ENCODE results near the gene LMF2.

The LMF2 gene

DNA sequence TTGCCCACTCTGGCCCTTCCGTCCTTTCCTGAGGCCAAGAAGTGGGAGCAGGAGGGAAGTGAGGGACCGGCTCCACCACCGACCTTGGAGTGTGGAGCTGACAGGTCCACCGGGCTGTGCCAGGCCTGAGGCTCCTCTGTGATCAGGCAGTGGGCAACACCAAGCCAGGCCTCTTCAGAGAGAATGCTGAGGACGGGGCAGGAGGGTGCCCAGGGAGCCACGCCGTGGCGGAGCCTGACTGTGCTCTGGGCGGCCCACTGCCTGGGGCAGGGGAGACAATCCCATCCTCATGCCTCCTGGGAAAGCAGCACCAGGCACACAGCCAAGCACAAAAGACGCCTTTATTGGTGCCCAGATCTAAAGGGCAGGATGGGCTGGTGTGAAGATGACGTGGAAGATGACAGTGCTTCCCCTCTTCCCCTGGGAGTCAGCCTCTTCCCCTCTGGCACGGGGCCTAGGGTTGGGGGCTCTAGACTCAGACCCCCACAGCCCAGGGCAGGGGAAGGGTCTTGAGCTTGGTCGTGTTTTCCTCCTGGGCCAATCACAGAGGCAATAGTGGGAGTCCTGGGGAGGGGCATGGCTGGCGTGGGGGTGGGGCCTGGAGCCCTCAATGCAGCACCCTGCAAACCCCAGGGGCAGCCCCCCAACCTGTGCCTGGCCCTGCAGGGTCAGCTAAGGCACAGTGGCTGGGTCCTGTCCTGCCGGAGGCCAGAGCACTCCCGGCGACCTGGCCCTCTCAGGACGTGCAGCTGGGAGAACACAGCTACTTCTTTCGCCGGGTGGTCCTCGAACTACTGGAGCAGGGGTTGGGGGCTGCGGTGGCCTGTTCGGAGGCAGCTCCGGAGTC lies 4.7 kb downstream of the LMF2 start:
- DNase-seq: no peak

DNA sequence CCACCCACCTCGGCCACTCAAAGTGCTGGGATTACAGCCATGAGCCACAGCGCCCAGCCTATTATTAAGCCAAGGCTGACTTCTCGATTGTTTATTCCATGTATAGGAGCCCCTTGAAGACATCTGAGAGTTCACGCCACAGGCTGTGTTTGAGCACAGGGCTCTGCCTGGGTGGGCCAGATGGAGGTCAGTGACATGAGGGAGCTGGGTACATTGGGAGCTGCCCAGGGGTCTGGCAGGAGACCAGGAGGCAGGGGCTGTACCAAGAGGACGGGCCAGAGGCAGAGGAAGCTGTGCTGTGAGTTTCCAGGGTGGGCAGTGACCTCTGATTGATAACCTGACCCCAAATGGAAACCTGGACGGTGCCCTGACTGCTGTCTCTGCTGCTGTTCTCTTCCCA lies 5.4 kb downstream of the LMF2 start:
- no peak for DNase-seq

DNA sequence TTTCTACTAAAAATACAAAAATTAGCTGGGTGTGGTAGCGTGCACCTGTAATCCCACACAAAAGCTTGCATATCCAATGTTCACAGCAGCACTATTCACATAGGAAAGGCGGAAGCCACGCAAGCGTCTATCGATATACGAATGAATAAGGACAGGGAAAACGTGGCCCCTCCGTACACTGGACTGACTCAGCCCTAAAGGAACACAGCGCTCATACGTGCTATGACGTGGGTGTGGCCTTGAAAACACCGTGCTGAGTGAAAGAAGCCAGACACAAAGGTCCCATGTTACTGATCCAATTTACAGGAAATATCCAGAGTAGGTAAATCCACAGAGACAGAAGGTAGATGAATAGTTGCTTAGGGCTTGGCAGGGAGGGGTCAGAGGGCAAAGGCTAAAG lies 7.0 kb downstream of the LMF2 start:
- no peak for DNase-seq

DNA sequence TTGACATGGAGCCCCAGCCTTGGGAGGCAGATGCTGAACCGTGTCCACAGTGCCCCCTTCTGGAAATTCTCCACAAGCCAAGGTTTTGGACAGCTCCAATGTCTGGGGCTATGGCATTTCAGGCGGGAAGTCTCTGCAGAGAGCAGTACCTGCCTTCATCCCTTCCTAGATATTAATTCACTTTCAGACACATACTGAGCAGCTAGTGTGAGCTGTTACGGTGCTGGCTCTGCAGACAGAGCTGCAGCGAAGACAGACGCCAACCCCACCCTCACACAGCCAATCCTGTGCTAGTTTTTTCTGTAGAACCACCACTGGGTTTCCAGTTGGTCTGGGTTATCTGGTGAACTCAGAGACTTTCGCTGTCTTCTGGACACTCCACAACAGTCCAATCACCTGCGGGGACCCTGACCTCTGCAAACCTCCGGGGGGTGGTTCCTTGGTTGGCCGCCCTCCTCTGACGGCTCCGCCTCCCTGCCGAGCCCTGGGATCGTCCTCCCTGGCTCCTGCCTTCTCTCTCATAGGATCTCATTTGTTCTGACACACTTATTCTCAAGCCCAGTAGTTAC lies 9.1 kb downstream of the LMF2 start:
- peak; percentile 42 to 54 for DNase-seq

DNA sequence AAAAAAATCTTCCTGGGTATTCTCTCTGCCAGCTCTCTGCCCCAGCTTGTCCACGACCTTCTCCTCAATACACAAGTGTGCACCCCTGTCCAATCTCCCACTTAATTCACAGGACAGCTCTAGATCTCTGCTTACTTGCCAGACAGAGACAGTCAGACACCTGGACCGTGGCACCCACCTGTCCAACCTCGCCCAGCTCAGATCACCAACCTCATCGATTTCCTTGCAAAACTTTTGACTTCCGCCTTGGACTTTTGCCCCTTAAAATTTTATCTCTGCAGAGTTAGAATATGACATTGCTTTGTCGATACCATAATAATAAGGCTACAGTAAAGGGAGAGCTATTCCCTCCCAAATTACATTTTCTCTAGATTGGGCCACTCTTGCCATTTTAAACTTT lies 10.4 kb downstream of the LMF2 start:
- no peak for DNase-seq

DNA sequence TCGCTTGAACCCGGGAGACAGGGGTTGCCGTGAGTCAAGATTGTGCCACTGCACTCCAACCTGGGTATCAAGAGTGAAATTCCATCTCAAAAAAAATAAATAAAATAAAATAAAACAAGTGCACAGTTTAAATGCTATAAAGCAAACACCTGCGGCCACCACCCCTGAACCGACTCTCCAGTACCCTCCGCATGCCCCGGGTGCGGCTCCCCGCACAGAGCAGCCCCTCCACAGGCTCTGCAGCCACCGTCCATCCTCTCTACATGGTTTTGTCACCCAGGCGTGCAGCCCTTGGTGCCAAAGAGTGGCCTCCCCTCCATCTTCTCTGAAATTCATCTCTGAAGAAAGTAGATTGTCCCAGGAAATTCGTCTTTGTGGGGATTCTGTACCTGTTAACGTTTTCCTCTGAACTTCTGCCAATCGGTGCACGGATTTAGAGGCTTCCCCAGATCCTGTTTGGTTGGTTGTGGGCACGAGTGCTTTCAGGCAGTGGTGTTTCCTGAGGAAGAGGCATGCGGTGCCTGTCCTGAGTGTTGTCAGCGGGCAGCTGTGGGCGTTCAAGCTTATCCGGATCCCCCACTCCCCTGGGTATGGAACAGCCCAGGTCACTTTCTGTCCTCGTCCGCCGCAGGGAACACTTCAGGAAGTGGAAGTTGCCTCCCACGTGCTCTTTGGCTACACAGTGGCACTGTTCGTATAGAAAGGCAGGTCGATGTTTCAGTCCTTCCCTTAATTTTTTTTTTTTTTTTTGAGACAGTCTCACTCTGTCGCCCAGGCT lies 16.8 kb downstream of the LMF2 start:
- DNase-seq: no peak

DNA sequence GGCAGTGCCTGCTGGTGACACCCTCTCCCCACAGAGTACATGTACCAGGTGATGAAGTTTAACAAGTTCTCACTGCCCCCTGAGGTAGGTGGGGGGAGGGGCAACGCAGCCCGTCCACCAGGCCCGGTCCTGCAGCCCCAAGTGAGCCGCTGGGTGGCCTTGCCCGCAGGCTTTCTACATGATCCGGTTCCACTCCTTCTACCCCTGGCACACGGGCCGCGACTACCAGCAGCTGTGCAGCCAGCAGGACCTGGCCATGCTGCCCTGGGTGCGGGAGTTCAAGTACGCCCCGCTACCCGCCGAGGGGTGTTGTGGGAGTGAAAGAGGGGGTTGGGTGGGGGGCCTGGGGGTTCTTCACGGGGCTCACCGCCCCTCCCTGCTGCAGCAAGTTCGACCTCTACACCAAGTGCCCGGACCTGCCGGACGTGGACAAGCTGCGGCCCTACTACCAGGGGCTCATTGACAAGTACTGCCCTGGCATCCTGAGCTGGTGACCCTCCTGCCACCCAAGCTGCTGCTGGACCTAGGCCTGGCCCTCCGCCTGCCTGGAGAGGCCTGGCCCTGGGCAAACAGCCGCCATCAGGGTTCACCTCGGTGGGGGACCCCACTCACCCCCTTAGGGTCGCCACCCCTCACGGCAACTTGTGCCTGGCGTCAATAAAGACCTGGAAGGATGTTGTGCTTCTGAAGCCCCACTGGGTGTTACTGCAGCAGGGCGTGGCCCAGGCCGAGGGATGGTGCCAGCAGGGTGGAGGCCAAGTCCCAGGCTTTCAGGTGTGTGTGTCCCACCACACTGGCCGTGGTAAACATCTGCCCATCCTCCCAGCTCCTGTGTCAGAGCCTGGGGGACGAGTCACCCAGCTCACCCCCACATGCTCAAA lies 17.9 kb downstream of the LMF2 start:
- DNase-seq: no peak

DNA sequence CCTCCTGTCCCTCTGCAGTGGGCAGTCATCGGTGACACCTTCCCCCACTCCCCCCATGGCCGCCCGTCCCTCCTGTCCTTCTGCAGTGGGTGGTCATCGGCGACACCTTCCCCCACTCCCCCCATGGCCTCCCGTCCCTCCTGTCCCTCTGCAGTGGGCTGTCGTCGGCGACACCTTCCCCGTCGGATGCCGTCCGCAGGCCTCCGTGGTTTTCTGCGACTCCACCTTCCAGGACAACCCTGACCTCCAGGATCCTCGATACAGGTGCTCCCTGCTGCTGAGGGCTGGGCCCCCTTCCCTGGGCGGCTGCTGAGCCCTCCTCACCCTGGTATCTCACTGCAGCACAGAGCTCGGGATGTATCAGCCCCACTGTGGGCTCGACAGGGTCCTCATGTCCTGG lies 18.6 kb downstream of the LMF2 start:
- DNase-seq: no peak

DNA sequence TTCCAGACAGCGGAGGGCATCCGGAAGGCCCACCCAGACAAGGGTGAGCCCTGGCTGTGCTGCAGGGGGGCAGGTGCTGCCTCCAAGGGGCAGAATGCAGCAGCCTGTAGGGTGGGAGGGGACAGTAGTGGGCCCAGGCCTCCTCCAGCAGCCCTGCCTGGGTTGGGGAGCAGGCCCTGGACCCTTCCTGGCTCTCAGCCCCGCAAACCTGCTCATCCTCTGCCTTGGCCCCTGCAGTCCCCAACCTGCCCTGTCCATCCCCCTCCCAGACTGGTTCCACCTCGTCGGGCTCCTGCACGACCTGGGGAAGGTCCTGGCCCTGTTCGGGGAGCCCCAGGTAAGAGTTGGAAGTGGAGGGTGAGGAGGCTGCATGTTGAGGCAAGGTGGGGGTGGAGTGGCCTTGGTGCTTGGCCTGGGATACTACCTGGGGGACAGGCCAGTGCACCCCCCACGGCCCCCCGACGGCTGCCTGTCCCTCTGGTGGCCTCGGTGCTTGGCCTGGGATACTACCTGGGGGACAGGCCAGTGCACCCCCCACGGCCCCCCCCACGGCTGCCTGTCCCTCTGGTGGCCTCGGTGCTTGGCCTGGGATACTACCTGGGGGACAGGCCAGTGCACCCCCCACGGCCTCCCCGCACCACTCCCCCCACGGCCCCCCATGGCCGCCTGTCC lies 19.4 kb downstream of the LMF2 start:
- no peak for DNase-seq

DNA sequence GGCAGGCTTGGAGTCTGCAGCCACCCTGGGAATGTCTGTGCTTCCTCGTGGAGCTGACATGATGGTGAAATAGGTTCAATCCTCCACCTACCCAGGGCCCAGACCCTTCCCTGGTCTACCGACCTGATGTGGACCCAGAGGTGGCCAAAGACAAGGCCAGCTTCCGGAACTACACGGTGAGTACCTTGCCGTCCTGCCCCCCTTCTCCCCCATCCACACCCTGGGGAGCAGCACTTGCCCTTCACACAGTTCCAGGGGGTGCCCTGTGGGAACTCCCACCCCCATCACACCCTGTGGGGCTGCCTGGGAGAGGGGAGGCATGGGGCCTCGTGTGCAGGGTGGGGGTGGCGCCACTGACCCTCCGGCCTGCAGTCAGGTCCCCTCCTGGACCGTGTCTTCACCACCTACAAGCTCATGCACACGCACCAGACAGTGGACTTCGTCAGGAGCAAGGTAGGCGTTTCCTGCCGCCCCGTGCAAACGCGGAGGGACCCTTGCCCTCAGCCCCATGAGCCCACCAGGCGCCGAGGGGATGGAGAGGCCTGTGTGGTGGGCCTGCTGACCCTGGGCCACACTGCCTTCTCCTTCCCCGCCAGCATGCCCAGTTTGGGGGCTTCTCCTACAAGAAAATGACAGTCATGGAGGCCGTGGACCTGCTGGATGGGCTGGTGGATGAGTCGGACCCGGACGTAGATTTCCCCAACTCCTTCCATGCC lies 20.1 kb downstream of the LMF2 start:
- DNase-seq: no peak

DNA sequence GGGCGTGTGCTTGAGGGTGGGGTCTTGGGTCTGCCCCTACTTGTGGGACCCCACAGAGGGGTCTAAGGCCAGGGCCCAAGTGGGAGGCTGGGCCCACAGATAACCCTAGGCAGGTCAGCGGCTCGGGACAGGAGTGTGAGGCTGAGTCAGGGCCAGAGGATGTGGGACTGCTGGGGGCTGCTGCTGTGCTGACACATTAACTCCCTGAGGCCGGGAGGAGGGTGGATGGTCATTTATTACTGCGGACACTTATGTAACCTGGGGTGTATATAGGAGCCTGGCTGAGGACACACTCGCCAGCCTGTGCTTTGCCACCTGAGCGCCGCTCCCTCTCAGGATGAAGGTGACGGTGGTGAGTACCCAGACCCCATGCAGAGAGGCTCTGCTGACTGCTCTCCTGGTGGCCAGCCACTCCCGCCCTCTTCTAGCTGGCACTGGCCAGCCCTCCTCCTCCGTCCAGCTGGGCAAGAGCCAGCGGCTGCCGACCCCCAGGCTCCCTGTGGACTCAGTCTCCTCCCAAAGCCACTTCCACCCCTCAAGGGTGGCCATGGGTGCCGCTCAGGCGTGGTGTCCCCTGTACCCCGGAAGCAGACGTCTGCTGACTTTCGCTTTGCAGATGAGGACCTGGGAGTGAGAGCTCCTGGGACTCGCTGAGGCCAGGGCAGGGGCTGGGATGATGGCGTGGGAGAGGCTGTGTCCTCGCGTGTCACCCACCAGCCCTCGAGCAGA lies 20.8 kb downstream of the LMF2 start, which contains the start of gene MIOX:
MIOX (plus strand) TSS at position 299 of the 729 bp plus-strand sequence; CDS start at position 338, 39 bp downstream.
- DNase-seq: no peak

DNA sequence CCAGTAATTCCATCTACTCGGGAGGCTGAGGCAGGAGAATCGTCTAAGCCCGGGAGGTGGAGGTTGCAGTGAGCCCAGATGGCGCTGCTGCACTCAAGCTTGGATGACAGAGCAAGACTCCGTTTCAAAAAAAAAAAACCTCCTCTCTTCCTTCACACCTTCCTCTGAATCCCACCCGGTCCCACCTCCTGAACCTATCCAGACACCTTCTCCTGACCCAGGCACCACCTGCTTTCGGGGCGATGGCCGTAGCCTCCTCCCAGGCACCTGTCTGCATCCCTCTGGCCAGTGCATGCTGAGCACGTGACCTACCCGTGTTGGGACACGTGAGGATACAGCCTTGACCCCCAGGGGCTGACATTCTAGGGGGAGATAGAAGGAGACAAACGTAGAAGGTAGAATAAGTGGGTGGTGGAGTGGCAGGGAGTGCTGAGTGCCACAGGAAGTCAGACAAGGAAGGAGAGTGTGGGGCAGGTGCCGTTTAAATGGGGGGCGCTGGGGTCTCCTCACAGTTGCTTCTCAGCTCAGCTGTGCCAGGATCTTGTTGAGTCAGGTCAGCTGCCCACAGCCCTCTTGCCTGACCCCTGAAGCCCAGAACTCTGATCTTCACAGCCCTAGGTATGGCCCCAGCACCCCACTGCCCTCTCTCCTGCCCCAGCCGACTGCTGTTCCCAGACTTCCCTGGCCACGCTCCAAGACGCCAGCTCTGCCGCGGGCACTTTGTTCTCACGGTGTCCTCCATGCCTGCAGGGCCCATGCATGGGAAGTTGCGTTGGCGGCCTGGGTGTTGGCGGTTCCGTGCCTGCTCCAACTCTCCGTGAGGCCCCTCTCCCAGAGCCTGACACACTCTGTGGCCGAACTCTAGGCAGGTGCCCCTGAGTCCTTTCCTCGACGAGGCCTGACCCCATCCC lies 22.0 kb downstream of the LMF2 start:
- no peak for DNase-seq

DNA sequence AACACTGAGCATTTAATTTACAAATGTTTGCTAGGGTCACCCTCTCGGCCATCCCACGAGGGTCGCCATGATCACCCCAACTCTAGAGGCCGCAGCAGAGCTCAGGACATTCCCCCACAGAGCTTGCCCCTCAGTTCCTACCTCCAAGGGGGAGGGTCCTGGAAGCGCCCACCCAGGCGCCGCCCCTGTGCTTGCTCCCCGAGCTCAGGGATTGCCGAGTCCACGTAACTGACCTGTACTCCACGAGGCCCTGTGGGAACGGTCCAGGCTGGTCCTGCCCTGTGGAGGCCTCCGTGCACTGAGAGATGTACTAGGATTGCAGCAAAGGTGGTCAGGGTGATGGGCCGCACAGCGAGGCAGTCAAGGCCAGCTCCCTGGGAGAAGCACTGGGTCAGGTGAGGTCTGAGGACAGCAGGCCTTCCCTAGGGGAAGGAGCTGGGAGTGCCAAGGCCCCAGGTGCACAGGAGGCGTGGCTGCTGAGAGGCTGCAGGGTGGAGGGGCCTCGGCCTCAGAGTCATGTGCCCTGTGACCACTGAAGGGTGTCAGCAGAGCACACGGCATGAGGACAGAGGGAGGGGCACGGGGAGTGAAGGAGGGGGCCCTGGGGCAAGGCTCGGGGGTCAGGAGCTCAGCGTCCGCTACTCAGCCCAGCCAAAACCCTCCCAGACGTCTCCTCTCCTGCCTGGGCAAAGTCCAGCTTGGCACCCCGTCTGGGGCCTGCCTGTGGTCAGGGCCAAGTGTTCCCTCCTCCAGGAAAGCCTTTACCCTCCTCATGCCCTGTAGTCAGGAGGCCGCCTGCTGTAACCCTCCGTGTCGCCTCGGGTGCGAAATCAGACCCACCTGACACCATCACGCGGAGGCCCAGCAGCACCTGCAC lies 23.3 kb downstream of the LMF2 start:
- no peak for DNase-seq

DNA sequence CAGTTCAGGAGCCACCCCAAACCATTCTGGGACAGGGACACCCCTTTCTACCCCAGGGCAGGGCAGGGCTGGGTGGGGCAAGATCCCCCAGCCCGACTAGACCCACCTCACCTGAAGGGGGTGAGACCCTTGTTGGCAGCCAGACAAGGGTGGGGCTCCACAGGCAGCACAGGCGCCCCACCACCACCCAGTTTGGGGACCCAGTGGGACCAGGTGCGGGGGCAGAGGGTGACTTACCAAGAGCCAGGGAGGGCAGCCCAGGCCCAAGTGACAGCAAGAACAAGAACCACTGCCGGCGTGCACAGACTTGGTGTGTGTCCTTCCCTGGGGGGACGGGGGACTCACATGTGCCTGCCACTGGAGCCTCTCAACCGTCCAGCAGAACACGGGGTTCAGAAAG lies 23.9 kb downstream of the LMF2 start:
- no peak for DNase-seq

DNA sequence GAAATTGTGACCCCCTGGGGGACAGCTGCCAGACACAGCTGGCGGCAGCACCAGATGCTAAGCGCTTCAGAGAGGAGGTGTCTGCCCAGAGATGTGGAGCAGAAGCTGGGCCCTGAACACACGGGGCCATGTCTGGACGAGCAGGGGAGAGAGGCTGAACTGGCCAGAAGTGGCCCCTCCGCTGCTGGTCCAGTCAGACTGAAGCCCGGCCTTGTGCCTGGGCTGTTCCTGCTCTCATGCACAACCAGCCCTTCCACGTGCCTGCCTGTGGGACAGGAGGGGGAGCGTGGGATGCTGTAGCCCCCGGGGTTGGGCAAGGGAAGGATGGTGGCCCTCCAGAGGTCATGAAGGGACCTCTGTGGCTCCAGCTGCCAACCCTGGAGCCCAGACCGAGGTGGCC lies 24.4 kb downstream of the LMF2 start:
- no peak for DNase-seq

DNA sequence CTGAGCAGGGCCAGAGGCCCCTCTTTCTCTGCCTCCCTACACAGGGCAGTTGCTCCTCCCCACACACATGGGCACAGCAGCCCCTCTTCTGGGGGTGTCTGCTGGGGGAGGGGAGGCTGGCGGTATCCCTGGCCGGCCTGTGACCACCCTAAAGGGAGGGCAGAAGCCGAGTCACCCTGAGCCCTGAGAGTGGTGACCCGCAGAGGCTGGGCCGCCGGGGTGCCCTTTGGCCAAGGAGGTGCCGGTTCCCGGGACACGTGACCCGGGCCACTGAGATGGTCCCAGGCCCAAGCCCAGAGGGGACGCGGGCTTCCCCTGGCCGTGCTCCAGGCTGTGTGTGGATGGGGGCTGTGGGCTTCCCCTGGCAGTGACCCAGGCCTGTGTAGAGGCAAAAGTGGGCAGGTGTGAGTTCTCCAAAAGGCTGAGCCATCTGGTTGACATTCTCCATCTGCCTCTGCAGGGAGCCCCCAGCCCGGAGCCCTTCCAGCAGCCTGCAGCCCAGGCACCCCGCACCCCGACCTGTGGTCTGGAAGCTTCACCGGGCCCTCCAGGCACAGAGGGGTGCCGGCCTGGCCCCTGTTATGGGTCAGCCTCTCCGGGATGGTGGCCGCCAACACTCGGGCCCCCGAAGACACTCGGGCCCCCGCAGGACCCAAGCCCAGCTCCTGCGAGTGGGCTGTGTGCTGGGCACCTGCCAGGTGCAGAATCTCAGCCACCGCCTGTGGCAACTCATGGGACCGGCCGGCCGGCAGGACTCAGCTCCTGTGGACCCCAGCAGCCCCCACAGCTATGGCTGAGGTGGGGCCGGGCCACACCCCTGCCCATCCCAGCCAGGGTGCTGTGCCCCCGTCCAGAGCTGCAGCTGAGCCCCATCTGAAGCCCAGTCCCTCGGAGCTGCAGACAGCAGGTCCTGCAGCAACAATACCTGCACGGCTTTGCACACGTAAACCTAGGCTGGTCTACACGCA lies 25.1 kb downstream of the LMF2 start:
- DNase-seq: no peak

DNA sequence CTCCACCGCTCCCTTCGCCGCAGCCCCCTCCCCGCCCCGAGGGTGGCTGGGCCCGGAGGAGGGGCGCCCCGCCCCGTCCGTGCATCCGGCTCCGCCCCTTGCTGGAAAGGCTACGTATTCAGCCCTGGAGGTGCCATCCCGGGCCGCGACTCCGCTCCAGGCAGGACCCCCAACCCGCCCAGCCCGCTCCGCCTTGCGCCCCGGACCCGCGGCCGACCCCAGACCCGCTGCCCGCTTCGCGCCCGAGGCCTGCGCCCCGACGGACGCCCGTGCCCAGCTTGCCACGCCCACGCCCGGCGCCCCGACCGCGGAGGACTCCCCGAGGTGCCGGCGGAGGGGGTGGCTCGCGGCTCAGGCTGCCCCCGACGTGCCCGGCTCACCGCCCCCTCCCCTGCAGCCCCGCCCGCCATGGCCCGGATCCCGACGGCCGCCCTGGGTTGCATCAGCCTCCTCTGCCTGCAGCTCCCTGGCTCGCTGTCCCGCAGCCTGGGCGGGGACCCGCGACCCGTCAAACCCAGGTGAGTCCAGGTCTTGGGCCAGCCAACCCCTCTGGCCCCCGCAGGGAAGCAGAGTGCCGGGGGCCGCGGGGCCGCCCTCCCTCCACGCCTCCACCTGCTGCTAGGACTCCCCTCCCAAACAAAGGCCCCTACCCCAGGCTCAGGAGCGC lies 25.9 kb downstream of the LMF2 start, which contains the start of gene ADM2:
ADM2 (plus strand) TSS at position 104 of the 667 bp plus-strand sequence; CDS start at position 409, 305 bp downstream.
- DNase-seq: no peak

Measured in hippocampal formation (tissue), 2 donors.